Loucy (cell line): ENCODE data around the gene MKRN2.

Source experiments
- H2AFZ ChIP-seq: fragments of 200-600 bp; sonication (generic); 2 replicates; pipeline ENCODE4 v1.6.0; 2016; ENCODE audit warnings: antibody characterized with exemption, mild to moderate bottlenecking, low read length, moderate library complexity
- H3F3A ChIP-seq: fragments of 200-600 bp; 2 replicates; pipeline ENCODE4 v1.6.0; 2016; ENCODE audit warnings: antibody characterized with exemption, low read depth, mild to moderate bottlenecking
- H3K27me3 ChIP-seq: fragments of 200-600 bp; sonication (generic); 2 replicates; pipeline ENCODE4 v1.6.1; 2014; ENCODE audit warnings: low read length, mild to moderate bottlenecking; ENCODE audit not compliant: insufficient read depth, poor library complexity, severe bottlenecking
- H3K36me3 ChIP-seq: fragments of 200-600 bp; sonication (generic); 2 replicates; pipeline ENCODE4 v1.6.1; 2016; ENCODE audit warnings: low read length; ENCODE audit not compliant: insufficient read depth
- H3K4me1 ChIP-seq: fragments of 200-600 bp; sonication (generic); 2 replicates; pipeline ENCODE4 v1.5.1; 2014; ENCODE audit warnings: low read length, mild to moderate bottlenecking; ENCODE audit not compliant: insufficient read depth, poor library complexity, severe bottlenecking
- H3K4me2 ChIP-seq: fragments of 200-600 bp; sonication (generic); 2 replicates; pipeline ENCODE4 v1.6.0; 2014; ENCODE audit warnings: antibody characterized with exemption, low read length, low read depth, mild to moderate bottlenecking; ENCODE audit not compliant: poor library complexity, severe bottlenecking
- H3K4me3 ChIP-seq: fragments of 200-600 bp; sonication (generic); 2 replicates; pipeline ENCODE4 v1.5.1; 2014; ENCODE audit warnings: low read length, mild to moderate bottlenecking, mixed read lengths; ENCODE audit not compliant: poor library complexity, severe bottlenecking
- H3K79me2 ChIP-seq: fragments of 200-600 bp; sonication (generic); 2 replicates; pipeline ENCODE4 v1.6.1; 2014; ENCODE audit warnings: low read length; ENCODE audit not compliant: insufficient read depth
- H3K9ac ChIP-seq: fragments of 200-600 bp; sonication (generic); 2 replicates; pipeline ENCODE4 v1.6.0; 2014; ENCODE audit warnings: mild to moderate bottlenecking, low read depth, low read length, moderate library complexity; ENCODE audit not compliant: poor library complexity, severe bottlenecking
- H3K9me2 ChIP-seq: fragments of 200-600 bp; sonication (generic); replicated peaks from 2 replicates; pipeline ENCODE4 v1.6.1; 2016; ENCODE audit warnings: low read depth, low read length, mixed read lengths
- H3K9me3 ChIP-seq: fragments of 200-600 bp; sonication (generic); 2 replicates; pipeline ENCODE4 v1.6.1; 2014; ENCODE audit warnings: mild to moderate bottlenecking, antibody characterized with exemption, low read length, low read depth; ENCODE audit not compliant: insufficient read depth
- H4K20me1 ChIP-seq: fragments of 200-600 bp; sonication (generic); 2 replicates; pipeline ENCODE4 v1.6.0; 2014; ENCODE audit warnings: antibody characterized with exemption, low read length, mild to moderate bottlenecking; ENCODE audit not compliant: insufficient read depth, poor library complexity, severe bottlenecking
- EZH2phosphoT487 ChIP-seq: fragments of 200-600 bp; IDR thresholded peaks from 2 replicates; pipeline ENCODE4 v1.6.1; 2018; ENCODE audit warnings: antibody characterized with exemption, mild to moderate bottlenecking, moderate library complexity, borderline replicate concordance
- TF ChIP-seq, protein P1 (sequence below): fragments of 200-600 bp; sonication (generic); conservative IDR thresholded peaks from 2 replicates; pipeline ENCODE4 v1.5.1; 2014; ENCODE audit warnings: mild to moderate bottlenecking, antibody characterized with exemption, low read length

The MKRN2 gene, protein sequence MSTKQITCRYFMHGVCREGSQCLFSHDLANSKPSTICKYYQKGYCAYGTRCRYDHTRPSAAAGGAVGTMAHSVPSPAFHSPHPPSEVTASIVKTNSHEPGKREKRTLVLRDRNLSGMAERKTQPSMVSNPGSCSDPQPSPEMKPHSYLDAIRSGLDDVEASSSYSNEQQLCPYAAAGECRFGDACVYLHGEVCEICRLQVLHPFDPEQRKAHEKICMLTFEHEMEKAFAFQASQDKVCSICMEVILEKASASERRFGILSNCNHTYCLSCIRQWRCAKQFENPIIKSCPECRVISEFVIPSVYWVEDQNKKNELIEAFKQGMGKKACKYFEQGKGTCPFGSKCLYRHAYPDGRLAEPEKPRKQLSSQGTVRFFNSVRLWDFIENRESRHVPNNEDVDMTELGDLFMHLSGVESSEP

DNA sequence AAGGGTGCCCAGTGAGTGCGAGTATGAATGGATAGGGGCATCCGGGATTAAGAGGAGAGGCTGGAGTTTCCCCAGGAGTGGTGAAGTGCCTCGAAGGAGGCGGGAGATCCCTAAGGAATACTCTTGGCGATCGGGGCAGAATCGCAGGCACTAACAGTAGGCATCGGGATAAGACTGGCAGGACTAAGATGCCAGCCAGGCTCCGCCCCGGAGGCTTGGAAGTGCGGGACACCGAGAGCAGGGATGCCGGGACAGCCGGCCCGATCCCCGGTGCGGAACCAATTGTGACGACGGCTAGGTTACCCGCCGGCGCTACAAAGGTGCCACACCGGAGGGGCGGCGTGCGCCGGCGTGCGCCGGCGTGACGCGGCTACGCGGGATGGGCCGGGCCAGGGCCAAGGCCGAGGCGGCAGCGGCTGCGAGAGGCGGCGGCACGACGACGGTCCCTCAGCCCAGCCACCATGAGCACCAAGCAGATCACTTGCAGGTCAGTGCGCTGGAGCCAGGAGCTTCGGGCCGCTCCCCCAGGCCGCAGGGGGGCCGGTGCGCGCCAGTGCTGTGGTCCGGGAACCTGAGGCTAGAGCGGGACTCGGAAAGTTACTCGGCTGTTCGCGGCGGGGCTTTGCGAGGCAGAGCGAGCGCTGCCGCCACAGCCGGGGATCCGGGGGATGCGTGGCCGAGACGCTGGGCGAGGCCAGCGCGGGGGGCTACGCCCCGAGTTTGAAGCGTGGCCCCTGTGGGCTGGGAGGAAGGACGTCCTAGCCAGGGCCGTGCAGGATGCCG is at the start of gene MKRN2:
MKRN2 (plus strand) TSS at position 398 of the 783 bp plus-strand sequence; CDS start at position 462, 64 bp downstream.
- Histone ChIP-seq H3K36me3 (no peaks in the 10 kb centered on the region), H3K4me2 (peak within 1 kb of the TSS; percentile 92), H3K4me3 (peak within 1 kb of the TSS; percentile 89), H3K4me1 (peaks cover 45% of the 10 kb centered on the region), H3K9me2 (no peaks in the 10 kb centered on the region), H3K9me3 (no peaks in the 10 kb centered on the region), H2AFZ (peak within 1 kb of the TSS; percentile 99), H4K20me1 (peaks cover 43% of the 10 kb centered on the region), H3F3A (no peaks in the 10 kb centered on the region), H3K79me2 (peaks cover 49% of the 10 kb centered on the region), H3K27me3 (no peaks in the 10 kb centered on the region), H3K9ac (peak within 1 kb of the TSS; percentile 85)
- no peak for TF ChIP-seq EZH2phosphoT487
- TF ChIP-seq, protein P1, sequence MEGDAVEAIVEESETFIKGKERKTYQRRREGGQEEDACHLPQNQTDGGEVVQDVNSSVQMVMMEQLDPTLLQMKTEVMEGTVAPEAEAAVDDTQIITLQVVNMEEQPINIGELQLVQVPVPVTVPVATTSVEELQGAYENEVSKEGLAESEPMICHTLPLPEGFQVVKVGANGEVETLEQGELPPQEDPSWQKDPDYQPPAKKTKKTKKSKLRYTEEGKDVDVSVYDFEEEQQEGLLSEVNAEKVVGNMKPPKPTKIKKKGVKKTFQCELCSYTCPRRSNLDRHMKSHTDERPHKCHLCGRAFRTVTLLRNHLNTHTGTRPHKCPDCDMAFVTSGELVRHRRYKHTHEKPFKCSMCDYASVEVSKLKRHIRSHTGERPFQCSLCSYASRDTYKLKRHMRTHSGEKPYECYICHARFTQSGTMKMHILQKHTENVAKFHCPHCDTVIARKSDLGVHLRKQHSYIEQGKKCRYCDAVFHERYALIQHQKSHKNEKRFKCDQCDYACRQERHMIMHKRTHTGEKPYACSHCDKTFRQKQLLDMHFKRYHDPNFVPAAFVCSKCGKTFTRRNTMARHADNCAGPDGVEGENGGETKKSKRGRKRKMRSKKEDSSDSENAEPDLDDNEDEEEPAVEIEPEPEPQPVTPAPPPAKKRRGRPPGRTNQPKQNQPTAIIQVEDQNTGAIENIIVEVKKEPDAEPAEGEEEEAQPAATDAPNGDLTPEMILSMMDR: no peak

DNA sequence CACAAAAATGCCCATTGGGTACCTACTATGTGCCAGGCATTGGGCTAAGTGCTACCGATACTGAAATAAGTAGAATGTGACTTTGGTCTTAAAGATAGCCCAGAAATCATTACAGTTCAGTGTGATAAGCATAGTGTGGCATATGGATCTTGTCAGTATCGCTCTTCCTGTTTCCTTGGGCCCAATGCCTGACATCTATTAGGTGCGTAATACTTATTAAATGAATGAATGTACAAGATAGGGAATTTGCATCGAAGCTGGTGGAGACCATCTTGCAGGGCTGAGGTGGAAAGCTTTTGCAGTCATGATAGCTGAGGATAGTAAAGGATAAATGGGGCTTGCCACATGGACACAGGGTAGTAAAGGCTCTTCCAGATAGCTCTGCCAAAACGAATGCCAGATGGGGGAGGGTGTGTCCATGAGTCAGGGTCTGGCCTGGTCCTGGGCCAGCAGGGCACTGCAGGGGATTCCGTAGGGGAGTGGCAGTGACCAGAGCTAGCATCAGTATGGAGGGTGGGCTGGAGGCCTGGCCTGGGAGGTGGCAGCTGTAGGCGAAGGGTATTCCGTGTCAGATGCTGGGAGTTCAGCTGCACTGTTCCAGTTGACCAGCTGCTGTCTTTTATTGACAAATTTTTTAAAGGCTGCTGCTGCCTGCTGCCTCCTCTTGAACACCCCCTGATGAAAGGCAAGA is 49.2 kb upstream of the MKRN2 start:
- H2AFZ ChIP-seq: no peak overlapping the region
- TF ChIP-seq, protein P1: no peak
- no peak for TF ChIP-seq EZH2phosphoT487
- H3K9me3 ChIP-seq: no peaks in the 10 kb centered on the region
- H3K4me3 ChIP-seq: no peak overlapping the region
- H4K20me1 ChIP-seq: no peaks in the 10 kb centered on the region
- H3K9ac ChIP-seq: no peak overlapping the region
- no peaks in the 10 kb centered on the region for H3K27me3 ChIP-seq
- H3K4me2 ChIP-seq: no peak overlapping the region
- H3F3A ChIP-seq: no peaks in the 10 kb centered on the region
- no peaks in the 10 kb centered on the region for H3K4me1 ChIP-seq
- H3K9me2 ChIP-seq: no peaks in the 10 kb centered on the region
- H3K36me3 ChIP-seq: peaks cover 12% of the 10 kb centered on the region; the same call in 1 of the 2 replicates
- H3K79me2 ChIP-seq: no peaks in the 10 kb centered on the region

DNA sequence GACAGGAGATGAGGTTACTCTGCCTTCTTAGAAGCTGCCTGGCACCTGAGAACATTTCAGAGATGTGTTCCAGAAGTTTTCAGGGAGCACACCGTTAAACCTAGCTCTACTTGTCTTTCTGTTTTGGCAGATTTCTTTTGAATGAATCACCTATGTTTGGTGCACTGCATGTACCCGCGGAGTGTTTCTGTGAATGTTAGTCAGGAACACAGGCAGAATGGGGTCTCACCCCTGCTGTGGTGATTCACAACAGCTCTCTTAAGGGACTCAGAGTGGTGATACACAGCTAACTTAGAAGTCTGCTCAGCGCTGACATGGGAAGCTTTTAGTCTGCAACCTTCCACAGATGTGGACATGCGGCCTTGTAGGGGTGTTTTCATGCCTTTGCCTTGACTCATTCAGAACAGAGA is 48.6 kb upstream of the MKRN2 start:
- Histone ChIP-seq H3K4me3 (no peak overlapping the region), H3K36me3 (peaks cover 12% of the 10 kb centered on the region; the same call in 1 of the 2 replicates), H3K79me2 (no peaks in the 10 kb centered on the region), H3K9ac (no peak overlapping the region), H3K9me3 (no peaks in the 10 kb centered on the region), H3F3A (no peaks in the 10 kb centered on the region), H3K4me2 (no peak overlapping the region), H3K9me2 (no peaks in the 10 kb centered on the region), H3K4me1 (no peaks in the 10 kb centered on the region), H3K27me3 (no peaks in the 10 kb centered on the region), H4K20me1 (no peaks in the 10 kb centered on the region), H2AFZ (no peak overlapping the region)
- no peak for TF ChIP-seq EZH2phosphoT487
